Prostate gland (tissue), 2 donors: ENCODE data around the gene RAD51B.

Experiments
- POLR2A ChIP-seq: fragments of 450-650 bp; IDR thresholded peaks from one replicate; pipeline ENCODE4 v1.6.1; 2016; ENCODE audit warnings: antibody characterized with exemption, mild to moderate bottlenecking
- POLR2AphosphoS5 ChIP-seq: sonication (generic); formaldehyde crosslinking; IDR thresholded peaks from one replicate; pipeline ENCODE4 v1.6.1; 2017; ENCODE audit warnings: antibody characterized with exemption
- TF ChIP-seq, protein P1 (sequence below), 4 experiments: fragments of 200-600 bp in 2 of 4; fragments of 450-650 bp in 2 of 4; sonication (generic) in 2 of 4; IDR thresholded peaks; 1 replicate in 3 of 4; 2 replicates in 1 of 4; pipeline ENCODE4 v1.5.1; 2016 to 2019; ENCODE audit warnings: antibody characterized with exemption in 4 of 4, mild to moderate bottlenecking in 2 of 4, moderate library complexity in 2 of 4

DNA sequence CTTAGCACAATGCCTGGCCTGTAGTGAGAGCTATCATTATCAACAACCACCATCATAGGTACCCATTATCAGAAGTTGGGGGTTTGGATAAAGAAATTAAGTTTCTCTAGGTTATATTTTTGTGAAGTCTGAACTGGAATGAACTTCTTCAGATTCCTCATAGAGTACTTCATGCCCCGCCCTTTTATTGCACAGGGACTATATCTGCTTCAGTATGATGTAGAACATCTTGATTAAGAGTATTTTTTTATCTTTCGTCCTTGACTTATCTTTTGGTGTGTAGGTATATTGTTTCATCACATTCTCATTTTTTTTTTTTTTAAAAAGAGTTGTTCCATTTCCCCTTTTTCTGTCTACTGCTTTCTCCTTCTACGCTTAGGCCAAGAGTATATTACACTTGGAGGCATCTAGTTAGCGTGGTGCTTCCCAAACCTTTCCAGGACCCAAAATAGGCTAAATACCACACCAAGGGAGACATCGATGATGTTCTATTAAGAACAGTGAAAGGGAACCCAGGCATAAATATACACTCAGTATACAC, 505.8 kb downstream of the RAD51B start:
- TF ChIP-seq, protein P1, sequence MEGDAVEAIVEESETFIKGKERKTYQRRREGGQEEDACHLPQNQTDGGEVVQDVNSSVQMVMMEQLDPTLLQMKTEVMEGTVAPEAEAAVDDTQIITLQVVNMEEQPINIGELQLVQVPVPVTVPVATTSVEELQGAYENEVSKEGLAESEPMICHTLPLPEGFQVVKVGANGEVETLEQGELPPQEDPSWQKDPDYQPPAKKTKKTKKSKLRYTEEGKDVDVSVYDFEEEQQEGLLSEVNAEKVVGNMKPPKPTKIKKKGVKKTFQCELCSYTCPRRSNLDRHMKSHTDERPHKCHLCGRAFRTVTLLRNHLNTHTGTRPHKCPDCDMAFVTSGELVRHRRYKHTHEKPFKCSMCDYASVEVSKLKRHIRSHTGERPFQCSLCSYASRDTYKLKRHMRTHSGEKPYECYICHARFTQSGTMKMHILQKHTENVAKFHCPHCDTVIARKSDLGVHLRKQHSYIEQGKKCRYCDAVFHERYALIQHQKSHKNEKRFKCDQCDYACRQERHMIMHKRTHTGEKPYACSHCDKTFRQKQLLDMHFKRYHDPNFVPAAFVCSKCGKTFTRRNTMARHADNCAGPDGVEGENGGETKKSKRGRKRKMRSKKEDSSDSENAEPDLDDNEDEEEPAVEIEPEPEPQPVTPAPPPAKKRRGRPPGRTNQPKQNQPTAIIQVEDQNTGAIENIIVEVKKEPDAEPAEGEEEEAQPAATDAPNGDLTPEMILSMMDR (IDR thresholded peaks at IDR 0.05) = no peak
- TF ChIP-seq POLR2A (no peak), POLR2AphosphoS5 (no peak)
